Measurements from ENCODE around the gene MAP7D1. TPM values are rescaled to one million over a fixed set of nuclear protein-coding genes. Genes with fewer than 3 reads are reported as not detected.
A peak's percentile ranks its signal among the peaks of the same experiment; 100 is the strongest.

Gene MAP7D1
- total RNA-seq, 1 experiment from 2014 or later, result 49.9 TPM

DNA sequence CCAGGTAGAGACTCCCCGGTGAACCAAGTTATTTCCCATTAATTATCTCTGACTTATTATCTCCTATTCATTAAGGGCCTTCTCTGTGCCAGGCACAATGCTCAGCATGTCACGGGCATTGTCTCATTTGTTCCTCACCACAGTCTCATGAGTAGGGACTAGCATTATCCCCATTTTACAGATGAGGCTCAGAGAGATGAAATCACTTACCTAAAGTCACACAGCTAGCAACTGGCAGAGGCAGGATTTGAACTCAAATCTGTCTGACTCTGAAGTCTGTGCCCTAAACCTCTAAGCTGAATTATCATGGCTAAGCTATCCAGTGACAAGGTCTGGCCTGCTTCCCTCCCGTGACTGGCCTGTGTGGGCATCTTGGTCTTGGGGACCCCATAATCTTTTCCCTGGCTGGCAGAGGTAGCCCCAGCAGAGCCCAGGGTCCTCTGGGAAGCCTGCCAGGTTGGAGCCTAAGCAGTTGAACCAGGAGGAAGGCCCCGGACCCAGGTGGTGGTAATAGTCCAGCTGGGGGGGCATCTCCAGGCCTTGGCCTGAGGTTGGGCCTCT lies 4.5 kb downstream of the MAP7D1 start:
- Histone ChIP-seq H2AFZ (ENCODE audit: low read length) (no peak overlapping the region), H4K8ac (replicated peaks; ENCODE audit: insufficient read length, low read depth, low read length) (no peak overlapping the region), H3K4me1 (ENCODE audit: insufficient read depth, low read length) (0 out of 2 replicates have a peak, but pooled peaks cover 3% of the 10 kb centered on the region), H2AK5ac (ENCODE audit: insufficient read length, low read length) (no peak overlapping the region), H3K27me3 (ENCODE audit: insufficient read depth, low read length) (no peaks in the 10 kb centered on the region), H3K4me2 (ENCODE audit: insufficient read depth, insufficient read length, low read length) (peak overlapping the region; percentile 58), H2BK5ac (ENCODE audit: insufficient read length, low read length) (no peak overlapping the region), H3K79me1 (ENCODE audit: insufficient read depth, low read depth, low read length, poor library complexity, severe bottlenecking) (peaks cover 4% of the 10 kb centered on the region), H3K4ac (ENCODE audit: low read depth, low read length) (no peak overlapping the region), H2BK120ac (ENCODE audit: low read depth, low read length, poor library complexity, severe bottlenecking) (no peak overlapping the region), H3K56ac (ENCODE audit: insufficient read length, low read depth, low read length) (no peak overlapping the region), H2BK15ac (ENCODE audit: low read depth, low read length) (no peak overlapping the region), H4K20me1 (ENCODE audit: control insufficient read depth, insufficient read depth, insufficient read length) (no peaks in the 10 kb centered on the region), H2BK12ac (ENCODE audit: insufficient read length, low read depth, low read length) (no peak overlapping the region), H3T11ph (ENCODE audit: low read length) (no peak overlapping the region), H3K9ac (ENCODE audit: extremely low read depth, insufficient read length, low read length) (no peak overlapping the region), H4K91ac (ENCODE audit: insufficient read length, low read depth, low read length) (no peak overlapping the region), H3K23me2 (ENCODE audit: insufficient read length, low read depth, low read length, poor library complexity, severe bottlenecking) (peaks cover 14% of the 10 kb centered on the region), H3K14ac (ENCODE audit: insufficient read depth, low read length) (no peak overlapping the region), H2BK20ac (ENCODE audit: low read depth, low read length, poor library complexity, severe bottlenecking) (no peak overlapping the region), H3K18ac (ENCODE audit: insufficient read length, low read depth, low read length) (no peak overlapping the region), H3K27ac (ENCODE audit: insufficient read length, low read depth, low read length) (no peak overlapping the region), H3K79me2 (ENCODE audit: insufficient read depth, low read length) (peaks cover 10% of the 10 kb centered on the region; the same call in 1 of the 2 replicates), H4K5ac (ENCODE audit: insufficient read length, low read depth, low read length) (no peak overlapping the region), H3K9me3 (ENCODE audit: control insufficient read depth, low read depth, low read length) (no peaks in the 10 kb centered on the region), H3K23ac (ENCODE audit: insufficient read length, low read depth, low read length) (no peak overlapping the region)
- Mint-ChIP-seq H3K9me3 (no peaks in the 10 kb centered on the region), H3K36me3 (ENCODE audit: insufficient read depth in 1 of 3, low read depth in 3 of 3) (peaks cover 0 to 3% (median 0%) of the 10 kb centered on the region in 3 experiments; a peak in 1 of 7 replicates), H3K27me3 (ENCODE audit: low read depth) (peaks cover 2% of the 10 kb centered on the region), H3K4me1 (peaks cover 29 to 36% of the 10 kb centered on the region in 2 experiments), H3K27ac (peak overlapping the region in 1 of 3 experiments; percentile 64; a peak in 1 of 7 replicates), H3K4me3 (peak overlapping the region in 1 of 2 experiments; percentile 82; a peak in 1 of 5 replicates)
- no peak for DNase-seq
- TF ChIP-seq, protein P1, sequence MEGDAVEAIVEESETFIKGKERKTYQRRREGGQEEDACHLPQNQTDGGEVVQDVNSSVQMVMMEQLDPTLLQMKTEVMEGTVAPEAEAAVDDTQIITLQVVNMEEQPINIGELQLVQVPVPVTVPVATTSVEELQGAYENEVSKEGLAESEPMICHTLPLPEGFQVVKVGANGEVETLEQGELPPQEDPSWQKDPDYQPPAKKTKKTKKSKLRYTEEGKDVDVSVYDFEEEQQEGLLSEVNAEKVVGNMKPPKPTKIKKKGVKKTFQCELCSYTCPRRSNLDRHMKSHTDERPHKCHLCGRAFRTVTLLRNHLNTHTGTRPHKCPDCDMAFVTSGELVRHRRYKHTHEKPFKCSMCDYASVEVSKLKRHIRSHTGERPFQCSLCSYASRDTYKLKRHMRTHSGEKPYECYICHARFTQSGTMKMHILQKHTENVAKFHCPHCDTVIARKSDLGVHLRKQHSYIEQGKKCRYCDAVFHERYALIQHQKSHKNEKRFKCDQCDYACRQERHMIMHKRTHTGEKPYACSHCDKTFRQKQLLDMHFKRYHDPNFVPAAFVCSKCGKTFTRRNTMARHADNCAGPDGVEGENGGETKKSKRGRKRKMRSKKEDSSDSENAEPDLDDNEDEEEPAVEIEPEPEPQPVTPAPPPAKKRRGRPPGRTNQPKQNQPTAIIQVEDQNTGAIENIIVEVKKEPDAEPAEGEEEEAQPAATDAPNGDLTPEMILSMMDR (conservative IDR thresholded peaks at IDR 0.05), result no peak
- no CpG with 5 or more reads among the region's 4 CpGs for WGBS (ENCODE audit: extremely low coverage, insufficient read length, low lambda C conversion rate)
